HG02852 (cell line): ENCODE results near the gene ABCA5.
A peak's percentile ranks its signal among the peaks of the same experiment; 100 is the strongest.

Source experiments
- ATAC-seq: cut with Tn5 transposase; IDR thresholded peaks from one replicate; pipeline ENCODE4 v1.9.1; 2021; ENCODE audit warnings: mild to moderate bottlenecking, moderate library complexity; ENCODE audit not compliant: unreplicated experiment

ABCA5 gene, protein sequence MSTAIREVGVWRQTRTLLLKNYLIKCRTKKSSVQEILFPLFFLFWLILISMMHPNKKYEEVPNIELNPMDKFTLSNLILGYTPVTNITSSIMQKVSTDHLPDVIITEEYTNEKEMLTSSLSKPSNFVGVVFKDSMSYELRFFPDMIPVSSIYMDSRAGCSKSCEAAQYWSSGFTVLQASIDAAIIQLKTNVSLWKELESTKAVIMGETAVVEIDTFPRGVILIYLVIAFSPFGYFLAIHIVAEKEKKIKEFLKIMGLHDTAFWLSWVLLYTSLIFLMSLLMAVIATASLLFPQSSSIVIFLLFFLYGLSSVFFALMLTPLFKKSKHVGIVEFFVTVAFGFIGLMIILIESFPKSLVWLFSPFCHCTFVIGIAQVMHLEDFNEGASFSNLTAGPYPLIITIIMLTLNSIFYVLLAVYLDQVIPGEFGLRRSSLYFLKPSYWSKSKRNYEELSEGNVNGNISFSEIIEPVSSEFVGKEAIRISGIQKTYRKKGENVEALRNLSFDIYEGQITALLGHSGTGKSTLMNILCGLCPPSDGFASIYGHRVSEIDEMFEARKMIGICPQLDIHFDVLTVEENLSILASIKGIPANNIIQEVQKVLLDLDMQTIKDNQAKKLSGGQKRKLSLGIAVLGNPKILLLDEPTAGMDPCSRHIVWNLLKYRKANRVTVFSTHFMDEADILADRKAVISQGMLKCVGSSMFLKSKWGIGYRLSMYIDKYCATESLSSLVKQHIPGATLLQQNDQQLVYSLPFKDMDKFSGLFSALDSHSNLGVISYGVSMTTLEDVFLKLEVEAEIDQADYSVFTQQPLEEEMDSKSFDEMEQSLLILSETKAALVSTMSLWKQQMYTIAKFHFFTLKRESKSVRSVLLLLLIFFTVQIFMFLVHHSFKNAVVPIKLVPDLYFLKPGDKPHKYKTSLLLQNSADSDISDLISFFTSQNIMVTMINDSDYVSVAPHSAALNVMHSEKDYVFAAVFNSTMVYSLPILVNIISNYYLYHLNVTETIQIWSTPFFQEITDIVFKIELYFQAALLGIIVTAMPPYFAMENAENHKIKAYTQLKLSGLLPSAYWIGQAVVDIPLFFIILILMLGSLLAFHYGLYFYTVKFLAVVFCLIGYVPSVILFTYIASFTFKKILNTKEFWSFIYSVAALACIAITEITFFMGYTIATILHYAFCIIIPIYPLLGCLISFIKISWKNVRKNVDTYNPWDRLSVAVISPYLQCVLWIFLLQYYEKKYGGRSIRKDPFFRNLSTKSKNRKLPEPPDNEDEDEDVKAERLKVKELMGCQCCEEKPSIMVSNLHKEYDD (N-terminal part only)

DNA sequence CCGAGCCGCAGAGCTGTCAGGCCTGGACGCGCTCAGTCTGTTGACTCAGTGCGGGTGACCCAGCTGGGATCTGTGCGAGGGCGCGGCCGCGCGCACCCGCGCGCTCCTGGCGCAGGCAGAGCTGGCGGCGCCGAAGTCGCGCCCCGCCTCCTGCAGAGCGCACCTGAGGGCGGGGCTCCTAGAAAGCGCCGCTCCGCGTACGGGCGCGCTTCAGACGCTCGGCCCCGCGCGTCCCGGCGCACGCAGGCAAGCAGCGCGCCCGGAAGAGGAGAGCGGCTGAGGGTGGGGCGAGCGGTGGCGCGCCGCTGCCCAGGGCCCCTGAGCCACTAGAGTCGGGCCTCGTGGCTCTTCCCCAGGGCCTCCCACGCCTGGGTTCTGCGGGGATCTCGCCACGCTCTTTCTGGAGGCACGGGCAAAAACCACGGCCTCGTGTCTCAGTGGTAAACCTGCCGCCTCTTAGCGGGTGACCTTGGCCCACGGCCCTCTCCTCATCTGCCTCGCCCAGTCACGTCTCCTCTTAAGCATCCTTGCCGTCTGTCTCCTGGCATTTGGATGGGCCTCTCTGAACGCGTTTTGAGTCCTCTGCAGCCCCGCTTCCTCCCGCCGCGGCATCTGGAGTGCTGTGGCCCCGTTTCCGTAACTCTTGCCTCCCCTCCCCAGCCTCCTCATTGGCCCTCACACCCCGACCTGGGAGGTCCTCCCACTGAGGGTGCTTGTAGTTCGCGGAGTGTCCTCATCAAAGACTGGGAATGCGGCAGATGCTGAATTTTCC lies at the start of gene ABCA5:
TSS of gene ABCA5 (minus strand) at position 74 of the 772 bp plus-strand sequence. CDS start 12,718 bp downstream, outside the sequence.
- peak; percentile 92 for ATAC-seq

GRCh38 chr17:69375229-69375628 lies 48.3 kb upstream of the ABCA5 start:
- no peak for ATAC-seq

DNA sequence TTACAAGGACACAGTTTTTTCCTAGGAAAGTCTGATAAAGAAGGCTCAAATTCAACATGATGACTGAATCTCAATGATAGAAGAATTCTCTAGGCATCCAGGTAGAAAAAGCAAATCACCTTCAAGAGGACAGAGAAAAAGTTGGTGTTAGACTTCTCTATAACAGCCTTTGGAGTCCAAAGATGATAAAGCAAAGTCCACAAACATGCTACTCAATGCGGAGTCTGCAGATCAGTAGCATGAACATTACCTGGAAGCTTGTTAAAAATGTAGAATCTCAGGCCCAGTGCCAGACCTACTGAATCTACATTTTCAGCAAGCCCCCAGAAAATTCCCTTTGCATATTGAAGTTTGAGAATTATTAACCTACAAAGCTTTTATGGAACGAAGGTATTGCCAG lies 46.1 kb upstream of the ABCA5 start:
- ATAC-seq = no peak

DNA sequence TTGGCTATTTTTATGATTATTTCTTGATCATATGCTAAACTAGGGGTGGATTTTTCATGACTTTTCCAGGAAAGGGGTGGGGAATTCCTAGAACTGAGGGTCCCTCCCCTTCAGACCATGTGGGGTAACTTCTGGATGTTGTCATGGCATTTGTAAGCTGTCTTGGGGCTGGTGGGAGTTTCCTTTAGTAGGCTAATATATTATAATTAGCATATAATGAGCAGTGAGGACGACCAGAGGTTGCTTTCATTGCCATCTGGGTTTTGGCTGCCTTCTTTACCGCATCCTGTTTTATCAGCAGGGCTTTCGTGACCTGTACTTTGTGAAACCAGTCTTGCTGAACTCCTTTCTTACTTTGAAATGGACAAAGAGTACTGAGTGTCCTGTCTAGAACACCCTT lies 40.4 kb upstream of the ABCA5 start:
- ATAC-seq = peak; percentile 91

DNA sequence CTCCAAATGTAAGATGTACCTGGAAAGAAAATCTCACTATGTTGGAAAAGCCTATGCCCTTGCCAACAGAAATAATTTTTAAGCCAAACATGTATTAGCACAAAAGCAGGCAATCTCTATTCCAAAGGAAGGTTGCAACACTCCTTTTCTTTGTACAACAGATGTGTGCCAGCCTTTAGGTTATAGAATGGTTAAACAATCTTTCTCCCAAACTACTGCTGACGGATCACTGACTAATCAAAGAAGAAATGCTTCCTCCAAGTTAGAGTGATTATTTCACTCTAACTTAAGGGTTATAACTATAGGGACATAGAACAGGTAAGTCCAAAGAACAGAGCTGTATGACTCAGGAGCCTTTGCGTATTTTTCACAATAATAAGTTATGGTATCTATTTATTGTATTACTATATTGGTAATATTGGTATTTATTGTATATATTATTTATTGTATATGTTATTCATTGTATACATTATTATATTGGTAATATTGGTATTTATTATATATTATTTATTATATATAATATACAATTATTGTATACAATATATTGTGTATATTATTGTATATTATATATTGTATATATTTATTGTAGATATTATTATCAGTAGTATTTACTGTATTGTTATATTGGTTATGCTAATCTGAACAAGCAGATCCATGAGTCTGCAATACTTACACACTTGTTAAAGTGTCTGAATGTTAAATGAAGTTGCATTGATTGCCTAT lies 36.7 kb upstream of the ABCA5 start:
- ATAC-seq = no peak

GRCh38 chr17:69361156-69361555 lies 34.2 kb upstream of the ABCA5 start:
- ATAC-seq = no peak

DNA sequence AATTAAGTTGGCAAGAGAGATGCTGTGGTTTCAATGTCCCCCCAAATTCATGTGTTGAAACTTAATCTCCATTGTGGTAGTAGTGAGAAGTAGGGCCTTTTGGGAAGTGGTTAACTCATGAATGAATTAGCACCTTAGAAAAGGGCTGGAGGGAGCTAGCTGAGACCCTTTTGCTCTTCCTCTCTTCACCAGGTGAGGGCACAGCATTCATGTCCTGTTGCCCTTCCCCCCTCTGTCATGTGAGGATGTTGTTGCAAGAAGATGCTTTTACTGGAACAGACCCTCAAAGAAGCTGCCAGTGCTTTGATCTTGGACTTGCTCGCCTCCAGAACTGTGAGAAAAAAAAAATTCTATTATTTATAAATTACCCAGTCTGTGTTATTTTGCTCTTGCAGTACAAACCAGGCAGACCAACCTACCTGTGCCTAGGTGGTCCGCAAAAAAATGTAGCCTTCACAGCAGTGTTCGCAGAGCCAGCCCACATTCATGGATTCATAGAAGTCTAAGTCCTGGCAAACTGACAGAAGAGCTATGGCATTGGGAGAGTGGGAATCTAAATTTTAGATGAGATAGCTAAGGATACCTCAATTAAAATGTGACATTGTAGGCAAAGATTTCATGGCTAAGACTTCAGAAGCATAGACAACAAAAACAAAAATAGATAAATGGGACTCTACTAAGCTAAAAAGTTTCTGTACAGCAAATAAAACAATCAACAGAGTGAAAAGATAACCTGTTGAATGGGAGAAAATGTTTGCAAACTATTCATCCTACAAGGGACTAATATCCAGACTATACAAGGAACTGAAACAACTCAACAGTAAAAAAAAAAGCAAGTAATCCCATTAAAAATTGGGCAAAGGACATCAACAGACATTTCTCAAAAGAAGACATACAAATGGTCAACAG lies 32.0 kb upstream of the ABCA5 start:
- no peak for ATAC-seq

- no peak for ATAC-seq
These were observed 30.8 kb upstream of the ABCA5 start for GRCh38 chr17:69357701-69358100.

GRCh38 chr17:69356625-69357024 lies 29.7 kb upstream of the ABCA5 start:
- ATAC-seq = no peak

GRCh38 chr17:69350911-69351310 lies 24.0 kb upstream of the ABCA5 start:
- ATAC-seq = no peak

DNA sequence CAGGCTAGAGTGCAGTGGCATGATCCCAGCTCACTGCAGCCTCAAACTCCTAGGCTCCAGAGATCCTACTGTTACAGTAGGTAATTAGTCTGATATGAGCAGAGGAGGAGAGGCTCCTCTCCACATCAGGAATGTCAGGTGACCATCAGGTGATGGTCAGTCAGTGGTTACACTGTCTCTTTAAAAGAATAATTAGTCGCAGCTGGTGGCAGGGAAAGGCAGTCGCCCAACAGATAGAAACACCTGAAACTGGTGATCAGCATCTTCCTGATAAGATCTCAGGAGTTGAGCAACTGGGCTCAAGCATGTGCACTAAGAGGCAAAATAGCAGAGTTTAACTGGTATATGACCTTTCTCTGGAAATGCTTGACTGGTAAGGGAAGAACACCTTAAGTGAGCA lies 21.5 kb upstream of the ABCA5 start:
- no peak for ATAC-seq

GRCh38 chr17:69346766-69347165 lies 19.8 kb upstream of the ABCA5 start:
- no peak for ATAC-seq

GRCh38 chr17:69344939-69345338 lies 18.0 kb upstream of the ABCA5 start:
- no peak for ATAC-seq

GRCh38 chr17:69342896-69343644 lies 16.1 kb upstream of the ABCA5 start:
- no peak for ATAC-seq

DNA sequence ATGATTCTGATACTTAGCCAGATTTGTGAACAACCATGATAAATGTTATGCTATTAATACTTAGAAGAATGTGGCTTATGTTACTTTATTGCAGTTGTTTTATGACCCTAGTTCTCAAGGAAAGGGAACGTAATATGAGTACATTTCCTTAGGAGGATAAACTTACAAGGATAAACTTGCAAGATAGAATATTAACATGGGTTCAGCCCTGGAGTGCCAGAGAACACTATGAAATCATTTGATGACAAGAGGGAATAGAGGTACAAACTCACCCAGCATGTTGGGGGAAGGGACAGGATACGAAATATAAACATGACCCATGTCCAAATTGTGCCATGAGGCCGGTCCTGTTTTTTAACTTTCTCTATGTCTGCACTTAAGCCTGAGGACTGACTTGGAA lies 13.0 kb upstream of the ABCA5 start:
- no peak for ATAC-seq

DNA sequence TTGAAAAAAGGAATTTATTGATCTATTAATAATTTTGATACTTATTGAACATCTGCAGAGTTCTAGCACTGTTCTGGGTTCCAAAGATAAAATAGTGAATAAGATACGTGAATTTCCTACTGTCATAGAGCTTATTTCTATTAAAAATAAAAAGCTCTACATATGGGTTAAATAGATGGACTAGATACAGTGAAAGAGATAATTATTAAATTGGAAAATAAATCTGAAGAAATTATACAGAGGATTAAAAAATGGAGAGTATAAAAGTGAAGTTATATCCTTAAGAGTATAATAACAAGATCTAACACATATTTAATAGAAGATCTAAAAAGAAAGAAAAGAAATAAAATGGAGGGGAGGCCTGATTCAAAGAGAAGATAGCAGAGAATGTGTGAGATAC lies 10.1 kb upstream of the ABCA5 start:
- ATAC-seq = no peak

DNA sequence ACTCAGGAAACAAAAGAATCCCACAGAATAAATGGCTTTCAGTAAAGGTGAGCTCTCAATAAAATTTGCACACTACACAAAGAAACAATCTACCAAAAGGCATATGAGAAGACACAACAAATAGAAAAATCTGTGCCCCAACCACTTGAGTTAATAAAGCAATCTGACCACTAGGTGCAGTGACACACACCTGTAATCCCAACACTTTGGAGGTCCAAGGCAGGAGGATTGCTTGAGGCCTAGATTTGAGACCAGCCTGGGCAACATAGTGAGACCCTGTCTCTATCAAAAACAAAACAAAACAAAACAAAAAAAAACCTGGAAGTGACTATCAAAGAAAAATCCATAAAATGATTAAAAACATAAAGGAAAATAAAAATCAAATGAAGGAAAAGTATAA lies 9.6 kb upstream of the ABCA5 start:
- no peak for ATAC-seq

DNA sequence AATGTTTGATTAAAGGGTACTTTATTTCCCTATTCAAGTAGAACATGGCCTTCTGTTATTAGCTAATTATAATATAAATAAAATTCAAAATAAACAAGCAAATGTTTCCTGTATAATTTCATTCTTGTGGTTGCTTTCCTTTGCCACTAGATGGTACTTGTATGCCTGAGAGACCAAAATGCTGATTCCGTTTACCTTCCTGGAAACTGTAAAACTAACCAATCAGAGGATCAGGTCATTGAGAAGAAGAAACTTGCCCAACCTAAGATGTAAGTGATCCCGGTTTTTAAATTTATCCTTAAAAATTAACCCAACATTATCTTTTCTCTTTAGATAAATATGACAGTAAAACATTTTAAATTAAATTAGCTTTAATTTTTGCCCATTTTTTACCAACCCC lies 8.1 kb upstream of the ABCA5 start:
- ATAC-seq = no peak
